SK-N-SH treated with all-trans-retinoic acid at 6 μM for 48 hours (cell line): ENCODE data around the gene TLE1.

Experiments
- GLIS3 ChIP-seq: fragments of 250-450 bp; sonication (Bioruptor Pico); IDR thresholded peaks from 2 replicates; pipeline ENCODE4 v1.5.0; 2020; ENCODE audit warnings: mild to moderate bottlenecking, moderate library complexity
- ZFP30 ChIP-seq: fragments of 450-650 bp; formaldehyde crosslinking; IDR thresholded peaks from 2 replicates; pipeline ENCODE4 v1.5.0; 2022; ENCODE audit warnings: mild to moderate bottlenecking, moderate library complexity
- ZNF565 ChIP-seq: fragments of 450-650 bp; formaldehyde crosslinking; conservative IDR thresholded peaks from 2 replicates; pipeline ENCODE4 v1.5.0; 2020; ENCODE audit warnings: low read depth, mild to moderate bottlenecking, moderate library complexity
- ZNF8 ChIP-seq: fragments of 450-650 bp; formaldehyde crosslinking; IDR thresholded peaks from 2 replicates; pipeline ENCODE4 v1.5.0; 2020; ENCODE audit warnings: mild to moderate bottlenecking, moderate library complexity
- TF ChIP-seq, protein P1 (sequence below): fragments of 250-450 bp; sonication (Bioruptor Pico); IDR thresholded peaks from 2 replicates; pipeline ENCODE4 v1.5.1; 2021; ENCODE audit warnings: mild to moderate bottlenecking, moderate library complexity
- TF ChIP-seq, protein P2 (sequence below): fragments of 250-450 bp; sonication (Bioruptor Pico); IDR thresholded peaks from 2 replicates; pipeline ENCODE4 v1.8.0; 2020; ENCODE audit warnings: mild to moderate bottlenecking, moderate library complexity, borderline replicate concordance
- TF ChIP-seq, protein P3 (sequence below): fragments of 250-450 bp; sonication (Bioruptor Pico); IDR thresholded peaks from 2 replicates; pipeline ENCODE4 v1.8.0; 2021; ENCODE audit warnings: low read depth, mild to moderate bottlenecking, moderate library complexity, borderline replicate concordance

DNA sequence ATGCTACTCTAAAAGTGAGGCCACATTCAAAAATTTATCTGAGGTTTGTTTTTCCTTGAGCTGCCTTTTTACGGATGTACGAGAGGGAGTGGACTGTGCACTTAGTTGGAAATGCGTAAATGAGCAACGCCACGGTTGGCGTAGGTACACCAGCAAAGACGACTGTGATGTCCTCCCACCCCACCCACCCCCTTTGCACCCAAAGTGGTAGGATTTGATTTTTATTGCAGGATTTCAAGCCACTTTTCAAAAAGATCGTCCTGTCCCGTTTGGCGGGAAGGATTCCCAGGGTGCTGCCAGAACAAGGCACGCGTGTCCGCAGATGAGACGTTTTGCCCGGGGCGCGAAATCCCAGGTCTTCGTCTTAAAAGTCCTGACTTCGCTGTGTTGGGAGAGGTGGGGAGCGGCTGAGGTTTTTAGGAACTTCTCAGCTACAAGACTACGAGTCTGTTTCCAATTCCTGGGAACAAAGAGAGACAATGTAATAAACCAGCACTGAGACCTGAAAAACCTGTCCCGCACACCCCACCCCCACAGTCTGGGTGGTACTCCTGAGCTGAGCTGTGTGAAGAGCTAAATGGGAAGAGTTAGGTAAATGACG lies 1.0 kb upstream of the TLE1 start:
- TF ChIP-seq, protein P1, sequence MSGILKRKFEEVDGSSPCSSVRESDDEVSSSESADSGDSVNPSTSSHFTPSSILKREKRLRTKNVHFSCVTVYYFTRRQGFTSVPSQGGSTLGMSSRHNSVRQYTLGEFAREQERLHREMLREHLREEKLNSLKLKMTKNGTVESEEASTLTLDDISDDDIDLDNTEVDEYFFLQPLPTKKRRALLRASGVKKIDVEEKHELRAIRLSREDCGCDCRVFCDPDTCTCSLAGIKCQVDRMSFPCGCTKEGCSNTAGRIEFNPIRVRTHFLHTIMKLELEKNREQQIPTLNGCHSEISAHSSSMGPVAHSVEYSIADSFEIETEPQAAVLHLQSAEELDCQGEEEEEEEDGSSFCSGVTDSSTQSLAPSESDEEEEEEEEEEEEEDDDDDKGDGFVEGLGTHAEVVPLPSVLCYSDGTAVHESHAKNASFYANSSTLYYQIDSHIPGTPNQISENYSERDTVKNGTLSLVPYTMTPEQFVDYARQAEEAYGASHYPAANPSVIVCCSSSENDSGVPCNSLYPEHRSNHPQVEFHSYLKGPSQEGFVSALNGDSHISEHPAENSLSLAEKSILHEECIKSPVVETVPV (CRISPR knock-in tag) = no peak
- TF ChIP-seq ZFP30 (CRISPR knock-in tag) (no peak), ZNF8 (CRISPR knock-in tag) (no peak), ZNF565 (no peak), GLIS3 (CRISPR knock-in tag) (no peak)
- TF ChIP-seq, protein P2, sequence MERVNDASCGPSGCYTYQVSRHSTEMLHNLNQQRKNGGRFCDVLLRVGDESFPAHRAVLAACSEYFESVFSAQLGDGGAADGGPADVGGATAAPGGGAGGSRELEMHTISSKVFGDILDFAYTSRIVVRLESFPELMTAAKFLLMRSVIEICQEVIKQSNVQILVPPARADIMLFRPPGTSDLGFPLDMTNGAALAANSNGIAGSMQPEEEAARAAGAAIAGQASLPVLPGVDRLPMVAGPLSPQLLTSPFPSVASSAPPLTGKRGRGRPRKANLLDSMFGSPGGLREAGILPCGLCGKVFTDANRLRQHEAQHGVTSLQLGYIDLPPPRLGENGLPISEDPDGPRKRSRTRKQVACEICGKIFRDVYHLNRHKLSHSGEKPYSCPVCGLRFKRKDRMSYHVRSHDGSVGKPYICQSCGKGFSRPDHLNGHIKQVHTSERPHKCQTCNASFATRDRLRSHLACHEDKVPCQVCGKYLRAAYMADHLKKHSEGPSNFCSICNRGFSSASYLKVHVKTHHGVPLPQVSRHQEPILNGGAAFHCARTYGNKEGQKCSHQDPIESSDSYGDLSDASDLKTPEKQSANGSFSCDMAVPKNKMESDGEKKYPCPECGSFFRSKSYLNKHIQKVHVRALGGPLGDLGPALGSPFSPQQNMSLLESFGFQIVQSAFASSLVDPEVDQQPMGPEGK = no peak
- TF ChIP-seq, protein P3, sequence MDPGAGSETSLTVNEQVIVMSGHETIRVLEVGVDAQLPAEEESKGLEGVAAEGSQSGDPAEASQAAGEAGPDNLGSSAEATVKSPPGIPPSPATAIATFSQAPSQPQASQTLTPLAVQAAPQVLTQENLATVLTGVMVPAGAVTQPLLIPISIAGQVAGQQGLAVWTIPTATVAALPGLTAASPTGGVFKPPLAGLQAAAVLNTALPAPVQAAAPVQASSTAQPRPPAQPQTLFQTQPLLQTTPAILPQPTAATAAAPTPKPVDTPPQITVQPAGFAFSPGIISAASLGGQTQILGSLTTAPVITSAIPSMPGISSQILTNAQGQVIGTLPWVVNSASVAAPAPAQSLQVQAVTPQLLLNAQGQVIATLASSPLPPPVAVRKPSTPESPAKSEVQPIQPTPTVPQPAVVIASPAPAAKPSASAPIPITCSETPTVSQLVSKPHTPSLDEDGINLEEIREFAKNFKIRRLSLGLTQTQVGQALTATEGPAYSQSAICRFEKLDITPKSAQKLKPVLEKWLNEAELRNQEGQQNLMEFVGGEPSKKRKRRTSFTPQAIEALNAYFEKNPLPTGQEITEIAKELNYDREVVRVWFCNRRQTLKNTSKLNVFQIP (CRISPR knock-in tag) = no peak
